ENCODE results near the gene SHB. TPM values are rescaled to one million over a fixed set of nuclear protein-coding genes. Genes with fewer than 3 reads are reported as not detected.

Gene SHB
- total RNA-seq, 1 donor from 2014 or later, result 22.5 TPM

GRCh38 chr9:37956904-37957663 lies 111.9 kb downstream of the SHB start:
- Mint-ChIP-seq H3K36me3 (ENCODE audit: insufficient read depth) (peaks cover 26% of the 10 kb centered on the region), H3K4me3 (ENCODE audit: low read depth) (no peak overlapping the region), H3K27me3 (no peaks in the 10 kb centered on the region), H3K4me1 (ENCODE audit: low read depth) (peaks cover 15% of the 10 kb centered on the region), H3K27ac (peak overlapping the region; percentile 49), H3K9me3 (ENCODE audit: low read depth) (no peaks in the 10 kb centered on the region)
- no peak for TF ChIP-seq CTCF (IDR thresholded peaks at IDR 0.05; ENCODE audit: unreplicated experiment)
- no peak for DNase-seq (ENCODE audit: low spot score, unreplicated experiment)

- DNase-seq (ENCODE audit: low spot score, unreplicated experiment), result no peak
- no peaks in the 10 kb centered on the region for H3K9me3 Mint-ChIP-seq (ENCODE audit: low read depth)
- H3K36me3 Mint-ChIP-seq (ENCODE audit: insufficient read depth), result peaks cover 31% of the 10 kb centered on the region
- no peak for TF ChIP-seq CTCF (IDR thresholded peaks at IDR 0.05; ENCODE audit: unreplicated experiment)
- no peak overlapping the region for H3K4me3 Mint-ChIP-seq (ENCODE audit: low read depth)
- H3K27me3 Mint-ChIP-seq, result no peaks in the 10 kb centered on the region
- peaks cover 14% of the 10 kb centered on the region for H3K4me1 Mint-ChIP-seq (ENCODE audit: low read depth)
- no peak overlapping the region for H3K27ac Mint-ChIP-seq
These were observed 112.6 kb downstream of the SHB start for GRCh38 chr9:37956423-37956820.

- no peaks in the 10 kb centered on the region for H3K9me3 Mint-ChIP-seq (ENCODE audit: low read depth)
- TF ChIP-seq CTCF (IDR thresholded peaks at IDR 0.05; ENCODE audit: unreplicated experiment), result no peak
- H3K36me3 Mint-ChIP-seq (ENCODE audit: insufficient read depth), result peaks cover 31% of the 10 kb centered on the region
- no peaks in the 10 kb centered on the region for H3K27me3 Mint-ChIP-seq
- no peak overlapping the region for H3K4me3 Mint-ChIP-seq (ENCODE audit: low read depth)
- peaks cover 14% of the 10 kb centered on the region for H3K4me1 Mint-ChIP-seq (ENCODE audit: low read depth)
- DNase-seq (ENCODE audit: low spot score, unreplicated experiment), result no peak
- no peak overlapping the region for H3K27ac Mint-ChIP-seq
These were observed 113.1 kb downstream of the SHB start for GRCh38 chr9:37955781-37956422.

- H3K9me3 Mint-ChIP-seq (ENCODE audit: low read depth), result no peaks in the 10 kb centered on the region
- no peak overlapping the region for H3K4me3 Mint-ChIP-seq (ENCODE audit: low read depth)
- DNase-seq (ENCODE audit: low spot score, unreplicated experiment), result no peak
- H3K27ac Mint-ChIP-seq, result no peak overlapping the region
- peaks cover 33% of the 10 kb centered on the region for H3K36me3 Mint-ChIP-seq (ENCODE audit: insufficient read depth)
- no peak for TF ChIP-seq CTCF (IDR thresholded peaks at IDR 0.05; ENCODE audit: unreplicated experiment)
- peaks cover 11% of the 10 kb centered on the region for H3K4me1 Mint-ChIP-seq (ENCODE audit: low read depth)
- no peaks in the 10 kb centered on the region for H3K27me3 Mint-ChIP-seq
These were observed 114.4 kb downstream of the SHB start for GRCh38 chr9:37954581-37954981.

- H3K36me3 Mint-ChIP-seq (ENCODE audit: insufficient read depth), result peaks cover 33% of the 10 kb centered on the region
- DNase-seq (ENCODE audit: low spot score, unreplicated experiment), result no peak
- peak overlapping the region; percentile 47 for H3K27ac Mint-ChIP-seq
- no peaks in the 10 kb centered on the region for H3K27me3 Mint-ChIP-seq
- H3K4me3 Mint-ChIP-seq (ENCODE audit: low read depth), result no peak overlapping the region
- TF ChIP-seq CTCF (IDR thresholded peaks at IDR 0.05; ENCODE audit: unreplicated experiment), result no peak
- peaks cover 11% of the 10 kb centered on the region for H3K4me1 Mint-ChIP-seq (ENCODE audit: low read depth)
- H3K9me3 Mint-ChIP-seq (ENCODE audit: low read depth), result no peaks in the 10 kb centered on the region
These were observed 115.1 kb downstream of the SHB start for GRCh38 chr9:37953775-37954437.
